COLO668 (cell line): ENCODE data around the gene CHKA.

Source experiments
- DNase-seq: peaks from one replicate; lab custom pipeline; 2025; ENCODE audit not compliant: unreplicated experiment; lab: John Stamatoyannopoulos, UW

Gene CHKA

GRCh38 chr11:68074584-68075352 lies 46.4 kb downstream of the CHKA start:
- DNase-seq = no peak

GRCh38 chr11:68071281-68072048 lies 49.7 kb downstream of the CHKA start:
- DNase-seq = no peak

- DNase-seq = no peak
Observed at GRCh38 chr11:68067991-68068390, 53.2 kb downstream of the CHKA start.

GRCh38 chr11:68066742-68067141 lies 54.4 kb downstream of the CHKA start:
- no peak for DNase-seq

GRCh38 chr11:68065841-68066240 lies 55.3 kb downstream of the CHKA start:
- no peak for DNase-seq

GRCh38 chr11:68064926-68065325 lies 56.3 kb downstream of the CHKA start:
- no peak for DNase-seq

- DNase-seq = no peak
Observed at GRCh38 chr11:68061508-68061907, 59.7 kb downstream of the CHKA start.

GRCh38 chr11:68057807-68058206 lies 63.4 kb downstream of the CHKA start:
- DNase-seq = no peak

- DNase-seq = no peak
Observed at GRCh38 chr11:68056317-68057285, 64.6 kb downstream of the CHKA start.

- DNase-seq = no peak
Observed at GRCh38 chr11:68053981-68054812, 67.0 kb downstream of the CHKA start.

GRCh38 chr11:68053117-68053516 lies 68.1 kb downstream of the CHKA start:
- DNase-seq = no peak

GRCh38 chr11:68052137-68052873 lies 68.9 kb downstream of the CHKA start:
- no peak for DNase-seq

GRCh38 chr11:68051191-68052136 lies 69.7 kb downstream of the CHKA start:
- no peak for DNase-seq

- no peak for DNase-seq
Observed at GRCh38 chr11:68050371-68050841, 70.8 kb downstream of the CHKA start.

- DNase-seq = no peak
Observed at GRCh38 chr11:68049509-68050370, 71.4 kb downstream of the CHKA start.

- DNase-seq = no peak
Observed at GRCh38 chr11:68048681-68049508, 72.3 kb downstream of the CHKA start.
